ENCODE data around the gene ZNF239.
"Not testable (repeated sequence)": the region's sequence is repeated elsewhere in the genome, so short reads cannot be mapped to it uniquely, and the experiment has no call there.

The ZNF239 gene

DNA sequence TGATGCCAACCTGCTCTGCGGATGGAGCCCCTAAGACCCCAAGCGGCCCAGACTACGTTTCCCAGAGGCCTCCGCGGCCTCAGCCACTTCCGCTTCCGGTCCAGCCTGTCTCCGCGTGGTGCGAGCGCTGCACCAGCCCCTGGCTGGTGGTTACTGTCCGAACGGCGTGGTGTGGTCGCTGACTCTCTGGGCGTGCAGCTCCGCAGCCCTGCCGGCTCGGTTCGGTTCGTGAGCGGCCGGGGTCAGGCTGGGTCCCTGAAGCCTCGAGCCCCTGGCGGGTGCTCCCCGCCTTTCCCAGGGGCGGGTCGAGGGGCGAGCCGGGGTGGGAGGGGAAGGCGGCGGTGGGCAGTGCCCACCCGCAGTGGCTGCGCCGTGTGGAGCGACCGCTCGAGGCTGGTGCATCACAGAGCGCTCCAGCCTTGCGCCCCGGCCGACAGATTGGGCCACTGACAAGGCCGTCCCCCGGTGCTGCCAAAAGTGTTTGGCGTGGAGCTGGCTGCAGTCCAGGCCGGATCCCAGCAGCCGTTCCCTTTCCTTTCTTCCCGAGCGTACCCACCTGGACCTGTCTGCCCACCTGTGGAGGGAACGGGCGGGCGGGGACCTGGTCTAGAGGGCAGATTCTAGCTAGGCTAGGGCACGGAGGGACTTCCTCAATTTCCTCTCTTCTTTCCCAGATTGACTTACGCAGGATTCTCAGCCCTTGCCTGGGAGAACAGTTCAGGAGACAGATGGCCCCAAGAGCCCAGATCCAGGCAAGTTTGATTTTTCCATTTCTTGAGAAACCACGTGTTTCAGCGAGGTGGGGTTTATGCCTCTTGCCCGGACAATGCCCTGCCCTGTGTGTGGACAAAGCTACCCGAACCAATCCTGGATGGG lies 32.1 kb upstream of the ZNF239 start, which contains the start of gene ZNF485:
Gene ZNF485 (plus strand): TSS at position 116 of the 876 bp plus-strand sequence. CDS start 613 bp downstream, at position 729.
- TF ChIP-seq, protein P1, sequence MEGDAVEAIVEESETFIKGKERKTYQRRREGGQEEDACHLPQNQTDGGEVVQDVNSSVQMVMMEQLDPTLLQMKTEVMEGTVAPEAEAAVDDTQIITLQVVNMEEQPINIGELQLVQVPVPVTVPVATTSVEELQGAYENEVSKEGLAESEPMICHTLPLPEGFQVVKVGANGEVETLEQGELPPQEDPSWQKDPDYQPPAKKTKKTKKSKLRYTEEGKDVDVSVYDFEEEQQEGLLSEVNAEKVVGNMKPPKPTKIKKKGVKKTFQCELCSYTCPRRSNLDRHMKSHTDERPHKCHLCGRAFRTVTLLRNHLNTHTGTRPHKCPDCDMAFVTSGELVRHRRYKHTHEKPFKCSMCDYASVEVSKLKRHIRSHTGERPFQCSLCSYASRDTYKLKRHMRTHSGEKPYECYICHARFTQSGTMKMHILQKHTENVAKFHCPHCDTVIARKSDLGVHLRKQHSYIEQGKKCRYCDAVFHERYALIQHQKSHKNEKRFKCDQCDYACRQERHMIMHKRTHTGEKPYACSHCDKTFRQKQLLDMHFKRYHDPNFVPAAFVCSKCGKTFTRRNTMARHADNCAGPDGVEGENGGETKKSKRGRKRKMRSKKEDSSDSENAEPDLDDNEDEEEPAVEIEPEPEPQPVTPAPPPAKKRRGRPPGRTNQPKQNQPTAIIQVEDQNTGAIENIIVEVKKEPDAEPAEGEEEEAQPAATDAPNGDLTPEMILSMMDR (IDR thresholded peaks at IDR 0.05; ENCODE audit: low read depth, low read length), result no peak
- peak within 1 kb of the TSS; percentile 73 for H3K4me3 ChIP-seq (ENCODE audit: low read depth, low read length)

DNA sequence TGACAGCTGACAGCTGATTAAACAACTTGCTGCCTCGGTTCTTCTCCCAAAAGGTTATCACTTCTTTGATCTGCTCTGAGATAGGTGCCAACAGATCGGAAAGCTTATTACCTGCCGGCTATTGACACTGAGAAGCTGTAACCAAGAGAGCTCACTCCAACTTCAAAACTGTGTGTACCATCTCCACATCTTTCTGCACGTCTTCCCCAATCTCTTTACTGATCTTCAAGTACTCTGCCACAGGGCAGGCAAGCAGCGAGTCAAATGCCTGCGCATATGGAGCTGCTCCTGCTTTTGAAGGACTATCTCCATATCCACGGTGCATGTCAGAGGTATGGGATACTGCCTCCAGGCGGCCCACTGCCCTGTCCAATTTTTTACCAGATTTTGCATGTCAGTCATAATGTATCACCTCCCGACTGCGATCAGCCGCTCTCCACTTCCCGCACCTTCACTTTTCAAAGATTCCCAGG lies 31.5 kb upstream of the ZNF239 start:
- TF ChIP-seq, protein P1 (IDR thresholded peaks at IDR 0.05; ENCODE audit: low read depth, low read length), result no peak
- peak overlapping the region; percentile 73 for H3K4me3 ChIP-seq (ENCODE audit: low read depth, low read length)

DNA sequence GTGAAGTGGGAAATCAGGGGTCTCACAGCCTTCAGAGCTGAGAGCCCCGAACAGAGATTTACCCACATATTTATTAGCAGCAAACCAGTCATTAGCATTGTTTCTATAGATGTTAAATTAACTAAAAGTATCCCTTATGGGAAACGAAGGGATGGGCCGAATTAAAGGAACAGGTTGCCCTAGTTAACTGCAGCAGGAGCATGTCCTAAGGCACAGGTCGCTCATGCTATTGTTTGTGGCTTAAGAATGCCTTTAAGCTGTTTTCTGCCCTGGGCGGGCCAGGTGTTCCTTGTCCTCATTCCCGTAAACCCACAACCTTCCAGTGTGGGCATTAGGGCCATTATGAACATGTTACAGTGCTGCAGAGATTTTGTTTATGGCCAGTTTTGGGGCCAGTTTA lies 27.2 kb upstream of the ZNF239 start:
- H3K4me3 ChIP-seq (ENCODE audit: low read depth, low read length), result not testable (repeated sequence)

DNA sequence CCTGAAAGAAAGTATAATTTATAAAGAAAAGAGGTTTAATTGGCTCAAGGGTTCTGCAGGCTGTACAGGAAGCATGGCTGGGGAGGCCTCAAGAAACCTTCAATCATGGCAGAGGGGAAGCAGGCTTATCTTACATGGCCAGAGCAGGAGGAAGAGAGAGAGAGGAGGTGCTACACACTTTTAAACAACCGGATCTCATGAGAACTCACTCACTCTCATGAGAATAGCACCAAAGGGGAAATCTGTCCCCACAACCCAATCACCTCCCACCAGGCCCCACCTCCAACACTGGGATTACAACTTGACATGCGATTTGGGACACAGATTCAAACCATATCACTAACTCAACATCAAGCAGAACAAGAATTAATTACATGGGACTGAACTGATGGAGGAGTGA lies 24.9 kb upstream of the ZNF239 start:
- no peak overlapping the region for H3K4me3 ChIP-seq (ENCODE audit: low read depth, low read length)
- TF ChIP-seq, protein P1 (IDR thresholded peaks at IDR 0.05; ENCODE audit: low read depth, low read length), result no peak

DNA sequence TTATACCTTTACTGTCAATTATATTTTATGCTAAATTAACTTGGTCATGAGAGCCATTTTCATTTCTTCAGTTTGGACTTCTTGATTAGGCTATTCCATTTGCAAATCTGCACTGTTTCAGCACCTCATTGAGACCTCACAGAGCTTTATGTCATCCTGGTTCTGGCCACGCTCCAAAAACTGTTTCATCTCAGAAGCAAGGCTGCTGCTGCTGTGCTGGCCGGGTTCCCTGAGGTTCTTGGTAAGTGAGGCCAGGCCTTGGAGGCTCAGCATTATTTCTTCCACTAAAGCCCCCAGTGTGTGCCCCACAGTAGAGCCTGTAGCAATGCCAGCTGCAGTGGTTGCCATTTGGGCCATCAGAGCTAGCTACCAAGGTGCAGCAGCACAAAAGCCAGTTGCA lies 24.0 kb upstream of the ZNF239 start:
- TF ChIP-seq, protein P1 (IDR thresholded peaks at IDR 0.05; ENCODE audit: low read depth, low read length), result no peak

DNA sequence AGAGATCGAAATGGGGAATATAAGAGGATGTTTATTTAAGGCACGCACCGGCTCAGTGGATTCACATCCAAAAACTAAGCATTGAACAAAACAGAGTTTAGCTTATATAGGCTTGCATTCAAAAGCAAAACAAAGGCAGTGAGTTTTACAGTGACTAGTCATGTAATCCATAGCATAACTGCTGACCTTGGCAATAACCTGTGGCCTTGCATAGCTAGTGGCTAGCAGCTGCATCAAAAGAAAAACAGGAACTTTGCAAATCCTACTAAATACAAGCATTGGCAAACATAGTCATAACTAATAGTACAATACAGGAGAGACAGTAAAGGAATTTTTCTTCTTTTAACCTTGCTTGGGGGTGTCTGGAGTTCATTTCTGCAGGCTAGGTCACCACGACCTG lies 22.1 kb upstream of the ZNF239 start:
- TF ChIP-seq, protein P1 (IDR thresholded peaks at IDR 0.05; ENCODE audit: low read depth, low read length), result no peak
- no peak overlapping the region for H3K4me3 ChIP-seq (ENCODE audit: low read depth, low read length)

More for the DNA sequence above, 24.0 kb upstream of the ZNF239 start:
- no peak overlapping the region for H3K4me3 ChIP-seq (ENCODE audit: low read depth, low read length)

DNA sequence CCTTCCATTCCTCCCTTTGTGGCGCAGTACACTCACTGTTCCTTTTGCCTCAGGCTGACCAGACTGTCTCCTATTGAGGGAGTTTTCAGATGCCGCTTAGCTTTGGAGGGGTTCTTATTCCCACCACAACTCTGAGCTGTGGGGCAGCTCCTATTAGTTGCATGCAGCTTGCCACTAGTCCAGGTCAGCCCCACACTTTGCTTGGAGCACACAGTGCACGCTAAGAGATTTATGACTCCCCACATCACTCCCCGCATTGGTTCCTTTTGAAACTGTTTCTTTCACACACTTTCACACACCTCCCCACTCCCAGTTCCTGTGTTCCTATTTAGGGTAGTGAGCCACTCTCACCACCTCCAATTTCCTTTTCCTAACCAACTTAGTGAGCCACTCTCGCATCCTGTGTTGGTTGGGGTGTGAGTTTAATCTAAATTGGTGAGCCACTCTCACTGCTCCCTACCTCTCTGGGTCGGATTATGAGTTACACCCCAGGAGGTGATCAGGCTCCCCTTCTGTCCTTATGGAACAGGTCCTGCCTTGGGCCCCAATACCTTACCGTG lies 21.4 kb upstream of the ZNF239 start:
- peak overlapping the region; percentile 42 for H3K4me3 ChIP-seq (ENCODE audit: low read depth, low read length)
- TF ChIP-seq, protein P1 (IDR thresholded peaks at IDR 0.05; ENCODE audit: low read depth, low read length), result no peak
